Right forelimb (tissue), 1 donor: Measurements from ENCODE around the gene SULT1A2.
A peak's percentile ranks its signal among the peaks of the same experiment; 100 is the strongest.
"Not testable (repeated sequence)": the region's sequence is repeated elsewhere in the genome, so short reads cannot be mapped to it uniquely, and the experiment has no call there.

Experiments
- DNase-seq: peaks from one replicate; pipeline ENCODE4 v3.0.0-alpha.2; 2018

SULT1A2 gene

GRCh38 chr16:28596840-28597691 is at the start of gene SULT1A2:
Gene SULT1A2 (minus strand): TSS chr16:28597050. CDS start chr16:28595930, 1,120 bp downstream.
- DNase-seq = no peak

GRCh38 chr16:28639959-28640358 is 43.1 kb upstream of the SULT1A2 start:
- not testable (repeated sequence) for DNase-seq

- not testable (repeated sequence) for DNase-seq
These were observed 41.5 kb upstream of the SULT1A2 start for GRCh38 chr16:28638359-28638758.

GRCh38 chr16:28637765-28638164 is 40.9 kb upstream of the SULT1A2 start, which contains the start of gene NPIPB8:
Gene NPIPB8 (plus strand): TSS chr16:28638065. CDS start chr16:28638361, 296 bp downstream.
- not testable (repeated sequence) for DNase-seq

DNA sequence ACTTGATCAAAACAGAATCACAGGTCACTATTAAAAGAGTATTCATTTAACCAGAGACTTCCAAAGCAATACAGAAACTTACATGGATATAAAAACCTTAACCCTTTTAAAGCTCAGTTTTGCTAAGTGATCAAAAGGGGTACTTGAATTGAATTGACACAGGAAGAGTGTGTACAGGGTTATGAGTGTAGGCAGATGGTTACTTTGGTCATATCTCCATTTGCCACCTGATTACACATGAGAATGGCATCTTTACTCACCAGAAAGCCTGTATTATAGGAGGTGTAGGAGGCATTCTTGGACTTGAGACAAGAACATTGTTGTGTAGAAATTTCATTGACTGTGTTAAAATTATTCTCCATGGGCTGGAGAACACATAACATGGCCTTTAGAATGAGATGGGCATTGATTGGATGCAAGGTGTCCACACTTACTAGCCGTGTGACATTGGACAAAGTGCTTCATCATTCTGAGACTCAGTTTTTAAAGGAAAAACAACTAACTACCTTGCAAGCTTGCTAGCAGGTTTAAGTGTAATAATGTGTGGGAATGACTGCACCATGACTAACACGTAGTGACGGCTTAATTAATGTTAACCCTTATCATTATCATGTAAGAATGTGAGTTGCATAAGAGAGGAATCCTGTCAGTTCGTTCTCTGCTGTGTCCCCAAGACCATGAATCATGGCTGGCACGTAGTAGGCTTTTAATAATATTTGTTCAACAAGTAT is 39.4 kb upstream of the SULT1A2 start:
- not testable (repeated sequence) for DNase-seq

- DNase-seq = not testable (repeated sequence)
These were observed 34.1 kb upstream of the SULT1A2 start for GRCh38 chr16:28630905-28631304.

- DNase-seq = peak; percentile 66
These were observed 26.4 kb upstream of the SULT1A2 start for GRCh38 chr16:28623172-28623711.

GRCh38 chr16:28622532-28623171 is 25.8 kb upstream of the SULT1A2 start:
- not testable (repeated sequence) for DNase-seq

DNA sequence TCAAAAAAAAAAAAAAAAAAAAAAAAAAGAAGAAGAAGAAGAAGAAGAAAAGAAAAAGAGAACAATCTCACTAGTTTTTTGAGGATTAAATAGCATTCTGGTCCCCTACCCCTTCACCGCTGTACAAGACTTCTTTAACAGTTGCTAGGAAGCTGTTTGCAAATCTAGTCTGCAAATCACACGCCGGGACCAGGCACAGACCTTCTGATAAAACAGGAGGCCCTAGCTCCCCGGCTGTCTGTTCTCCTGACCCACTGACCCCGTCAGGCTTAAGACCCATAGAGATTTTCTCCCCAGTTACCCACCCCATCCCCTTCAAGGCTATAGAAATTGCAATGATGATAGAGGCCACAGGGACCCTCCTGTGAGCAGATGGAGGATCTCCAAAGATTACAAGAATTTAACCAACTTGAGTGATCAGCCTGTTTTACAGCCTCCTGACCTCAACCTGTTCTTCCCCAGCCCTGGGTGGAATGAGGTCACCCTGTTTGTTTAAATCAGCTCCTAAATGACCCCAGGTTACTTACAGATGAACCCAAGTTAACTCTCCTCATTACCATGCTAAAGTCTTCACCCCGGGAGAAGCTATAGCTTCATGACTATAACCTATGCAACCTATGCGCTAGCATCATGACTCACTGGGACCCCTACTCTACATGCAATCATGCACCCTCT is 24.8 kb upstream of the SULT1A2 start:
- DNase-seq = no peak

DNA sequence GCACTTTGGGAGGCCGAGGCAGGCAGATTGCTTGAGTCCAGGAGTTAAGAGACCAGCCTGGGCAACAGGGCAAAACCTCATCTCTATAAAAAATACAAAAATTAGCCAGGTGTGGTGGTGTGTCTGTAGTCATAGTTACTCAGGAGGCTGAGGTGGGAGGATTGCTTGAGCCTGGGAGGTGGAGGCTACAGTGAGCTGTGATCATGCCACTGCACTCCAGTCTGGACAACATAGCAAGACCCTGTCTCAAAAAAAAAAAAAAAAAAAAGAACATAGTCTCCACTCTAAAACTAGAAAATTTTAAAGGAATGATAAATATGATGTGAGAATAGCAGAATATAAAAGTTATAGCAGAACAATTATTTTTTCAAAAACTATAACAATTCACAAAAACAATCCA is 23.5 kb upstream of the SULT1A2 start:
- not testable (repeated sequence) for DNase-seq

- DNase-seq = no peak
These were observed 21.0 kb upstream of the SULT1A2 start for GRCh38 chr16:28617874-28618273.

- no peak for DNase-seq
These were observed 19.8 kb upstream of the SULT1A2 start for GRCh38 chr16:28616636-28617035.

DNA sequence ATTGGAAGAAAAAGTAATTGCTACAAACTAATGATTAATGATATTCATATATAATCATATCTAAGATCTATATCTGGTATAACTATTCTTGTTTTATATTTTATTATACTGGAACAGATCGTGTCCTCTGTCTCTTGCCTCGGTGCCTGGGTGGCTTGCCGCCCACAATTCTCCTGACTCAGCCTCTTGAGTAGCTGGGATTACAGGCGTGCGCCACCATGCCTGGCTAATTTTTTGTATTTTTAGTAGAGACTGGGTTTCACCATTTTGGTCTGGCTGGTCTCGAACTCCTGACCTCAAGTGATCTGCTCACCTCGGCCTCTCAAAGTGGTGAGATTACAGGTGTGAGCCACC is 19.4 kb upstream of the SULT1A2 start:
- not testable (repeated sequence) for DNase-seq

GRCh38 chr16:28615486-28616223 is 18.8 kb upstream of the SULT1A2 start:
- not testable (repeated sequence) for DNase-seq

- DNase-seq = not testable (repeated sequence)
These were observed 17.7 kb upstream of the SULT1A2 start for GRCh38 chr16:28614561-28614960.

- not testable (repeated sequence) for DNase-seq
These were observed 17.1 kb upstream of the SULT1A2 start for GRCh38 chr16:28613912-28614311.

DNA sequence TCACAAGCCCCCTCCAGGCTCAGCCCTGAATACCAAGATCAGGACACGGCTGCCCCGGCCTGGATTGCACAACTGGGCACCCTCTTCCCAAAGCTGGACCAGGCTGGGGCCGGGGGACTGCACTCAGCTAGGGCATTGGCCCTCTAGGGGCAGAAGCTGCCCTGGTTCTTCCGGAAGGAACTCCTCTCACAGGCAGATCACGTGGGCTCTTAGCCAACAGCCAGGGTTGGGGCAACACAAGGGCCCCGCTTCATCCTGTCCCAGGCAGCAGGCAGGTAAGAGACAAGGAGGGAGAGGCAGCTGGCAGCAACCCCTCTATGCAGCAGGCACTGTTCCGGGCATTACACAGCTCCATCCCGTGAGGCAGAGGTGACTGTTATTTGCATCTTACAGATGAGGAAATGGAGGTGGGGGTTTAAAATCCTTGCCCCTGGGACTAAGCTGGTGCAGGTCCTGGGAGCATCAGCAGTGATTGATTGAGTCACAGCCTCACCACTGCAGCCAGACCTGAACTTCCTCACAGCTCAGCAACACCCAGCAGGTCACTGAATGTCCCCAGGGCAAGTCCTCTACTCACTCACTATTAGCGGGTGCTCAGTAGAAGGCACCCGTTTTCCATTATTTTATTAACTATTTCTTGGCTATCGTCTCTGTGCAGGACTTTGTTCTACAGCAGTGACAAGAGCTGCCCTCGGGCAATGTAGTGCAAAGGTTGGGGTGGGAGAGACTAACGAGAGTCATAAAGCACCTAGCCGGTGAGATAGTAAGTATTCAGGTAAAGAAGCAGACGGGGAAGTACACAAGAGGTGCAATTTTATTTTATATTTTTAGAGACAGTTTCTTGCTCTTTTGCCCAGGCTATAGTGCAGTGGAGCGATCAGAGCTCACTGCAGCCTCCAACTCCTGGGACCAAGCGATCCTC is 15.8 kb upstream of the SULT1A2 start:
- DNase-seq = not testable (repeated sequence)

DNA sequence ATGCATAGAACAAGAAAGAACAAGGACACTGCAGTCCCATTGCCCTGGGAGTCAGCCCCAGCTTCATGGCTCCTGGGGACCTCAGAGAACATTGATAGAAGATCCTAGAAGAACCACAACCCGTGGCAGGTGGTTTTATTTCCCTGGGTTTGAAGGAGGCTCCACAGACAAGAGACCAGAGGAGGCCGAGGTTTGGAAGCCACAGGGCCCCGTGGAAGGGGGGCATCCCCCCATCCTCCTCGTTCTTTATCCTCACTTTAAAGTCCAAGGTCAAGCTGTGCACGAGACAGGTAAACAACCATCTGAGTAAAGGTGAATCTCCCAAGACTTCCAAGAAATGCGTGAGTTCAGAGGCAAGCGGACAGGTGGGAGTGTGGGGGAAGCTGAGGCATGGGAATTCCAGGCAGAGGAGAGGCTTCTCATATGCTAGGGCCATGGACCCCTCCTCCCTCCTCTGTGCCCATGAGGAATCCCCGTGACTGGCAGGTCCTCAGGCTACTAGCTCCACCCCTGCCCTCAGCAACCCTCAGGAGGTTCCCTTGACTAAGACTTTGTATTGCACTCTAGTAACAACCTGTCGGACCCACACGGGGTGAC is 13.8 kb upstream of the SULT1A2 start:
- no peak for DNase-seq

DNA sequence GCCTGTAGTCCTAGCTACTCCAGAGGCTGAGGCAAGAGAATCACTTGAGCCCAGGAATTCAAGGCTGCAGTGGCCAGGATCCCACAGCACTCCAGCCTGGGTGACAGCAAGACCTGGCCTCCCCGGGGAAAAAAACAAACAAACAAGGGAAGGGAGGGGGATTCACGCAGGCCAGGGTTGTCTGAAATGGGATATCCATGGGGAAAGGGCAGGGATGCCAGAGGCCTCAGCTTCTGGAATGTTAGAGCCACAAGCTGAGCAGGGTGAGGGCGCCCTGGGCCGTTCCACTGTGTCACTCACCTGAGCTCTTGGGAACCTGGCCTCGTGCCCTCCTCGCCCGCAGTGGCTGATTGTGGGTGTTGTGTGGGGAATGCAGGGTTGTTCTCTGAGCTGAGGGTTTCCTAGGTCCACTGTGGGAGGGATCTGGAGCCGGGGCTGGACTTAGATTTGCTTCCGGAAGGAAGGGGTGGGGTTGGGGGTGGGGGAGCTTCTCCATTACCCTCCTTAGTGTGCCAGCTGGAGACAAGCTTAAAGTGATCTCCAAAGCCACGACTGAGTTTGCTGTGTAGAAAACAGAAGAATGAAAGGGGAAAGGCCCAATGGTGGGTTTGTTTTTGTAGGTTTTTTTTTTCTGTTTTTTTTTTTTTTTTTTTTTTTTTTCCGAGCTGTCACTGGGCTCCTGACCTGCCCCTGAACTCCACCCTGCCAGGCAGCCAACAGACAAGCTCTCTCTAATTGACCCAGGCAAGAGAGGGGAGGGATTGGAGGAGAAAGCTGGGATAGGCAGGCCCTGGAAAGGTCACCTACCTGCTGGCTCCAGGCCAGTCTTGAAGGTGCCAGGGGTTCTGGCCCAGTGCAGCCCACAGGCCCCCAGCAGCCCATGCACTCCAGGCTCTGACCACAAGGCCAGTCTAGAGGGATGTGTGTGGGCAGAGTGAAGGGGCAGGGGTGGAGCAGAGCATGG is 13.1 kb upstream of the SULT1A2 start, which contains the start of gene SULT1A1:
Gene SULT1A1, minus strand, starts transcription at position 414 of the 964 bp plus-strand sequence. CDS start 1,189 bp downstream, outside the sequence.
- DNase-seq = no peak
